K562 (cell line): ENCODE results near the gene EXOC7. TPM values are rescaled to one million over a fixed set of nuclear protein-coding genes. Genes with fewer than 3 reads are reported as not detected.

ENCODE experiments used
- ATAC-seq: fragments of 200-7000 bp; cut with Tn5 transposase; 3 replicates; pipeline ENCODE4 v1.9.1; 2020; ENCODE audit warnings: moderate library complexity
- BruUV-seq: library from RNA; stranded (reverse); fragments of 400-500 nt; replicated peaks from 2 replicates; lab custom pipeline; 2021; lab: Mats Ljungman, UMichigan
- CTCF ChIA-PET: fragments of 300-600 bp; formaldehyde crosslinking; extraction: SDS; loops from one replicate; lab custom pipeline; 2021; ENCODE audit warnings: low intra/inter-chr PET ratio; lab: Yijun Ruan, JAX
- POLR2A ChIA-PET: fragments of 300-600, 350-650 bp; sonication (Branson Sonifier 250); formaldehyde crosslinking; extraction: SDS; loops from one replicate; lab custom pipeline; 2021; ENCODE audit warnings: antibody characterized with exemption, inconsistent platforms; lab: Yijun Ruan, JAX
- DNase-seq, 4 experiments: peaks; one replicate each; pipeline versions ENCODE4 v3.0.0 to v3.0.0-alpha.2; 2011 to 2018; ENCODE audit warnings: low spot score in 3 of 4, mixed read lengths in 3 of 4; ENCODE audit errors: extremely low read depth in 1 of 4
- FAIRE-seq: peaks from 2 replicates; lab custom pipeline; 2011; peaks lifted over from hg19 to GRCh38; lab: Jason Lieb, UNC
- H2AFZ ChIP-seq: 2 replicates; pipeline ENCODE4 v1.6.0; 2011; ENCODE audit warnings: low read depth, low read length, control low read depth, inconsistent platforms
- H3K27ac ChIP-seq: fragments of 200-600 bp; 3 replicates; pipeline ENCODE4 v1.8.0; 2011; ENCODE audit warnings: low read depth, mild to moderate bottlenecking, control low read depth, inconsistent platforms, low read length, moderate library complexity, mixed read lengths; ENCODE audit errors: extremely low read depth
- H3K27me3 ChIP-seq, 2 experiments: fragments of 300-600 bp in 1 of 2; 2 replicates in 1 of 2; 3 replicates in 1 of 2; pipeline versions ENCODE4 v1.6.0 to v1.8.0; 2011; ENCODE audit warnings: inconsistent platforms in 2 of 2, low read length in 2 of 2, mild to moderate bottlenecking in 1 of 2, mixed read lengths in 1 of 2, moderate library complexity in 1 of 2; ENCODE audit not compliant: control insufficient read depth in 2 of 2, insufficient read depth in 2 of 2
- H3K36me3 ChIP-seq: fragments of 300-600 bp; 3 replicates; pipeline ENCODE4 v1.8.0; 2011; ENCODE audit warnings: mild to moderate bottlenecking, low read length, inconsistent platforms; ENCODE audit not compliant: control insufficient read depth, insufficient read depth
- H3K4me1 ChIP-seq, 2 experiments: fragments of 200-600 bp in 1 of 2; replicated peaks in 1 of 2; 2 replicates in 1 of 2; 3 replicates in 1 of 2; pipeline versions ENCODE4 v1.5.1 to v1.8.0; 2011; ENCODE audit warnings: inconsistent platforms in 2 of 2, low read length in 2 of 2, mild to moderate bottlenecking in 1 of 2, mixed read lengths in 1 of 2, moderate library complexity in 1 of 2; ENCODE audit not compliant: control insufficient read depth in 2 of 2, insufficient read depth in 2 of 2
- H3K4me2 ChIP-seq: 2 replicates; pipeline ENCODE4 v1.6.1; 2011; ENCODE audit warnings: low read length, control low read depth, inconsistent platforms, mixed read lengths; ENCODE audit not compliant: insufficient read depth
- H3K4me3 ChIP-seq: fragments of 200-600 bp; sonication (generic), shearing (Covaris generic); 2 replicates; pipeline ENCODE4 v1.5.1; 2016; ENCODE audit warnings: control low read depth, inconsistent platforms
- H3K79me2 ChIP-seq: fragments of 200-600 bp; 3 replicates; pipeline ENCODE4 v1.8.0; 2011; ENCODE audit warnings: low read length, inconsistent platforms; ENCODE audit not compliant: control insufficient read depth, insufficient read depth
- H3K9ac ChIP-seq, 2 experiments: 2 replicates each; pipeline versions ENCODE4 v1.6.0 to v1.6.1; 2011; ENCODE audit warnings: low read depth in 2 of 2, low read length in 2 of 2, control low read depth in 1 of 2, inconsistent platforms in 1 of 2, mild to moderate bottlenecking in 1 of 2, mixed read lengths in 1 of 2; ENCODE audit not compliant: insufficient read depth in 1 of 2
- H3K9me1 ChIP-seq: one replicate; pipeline ENCODE4 v1.6.0; 2011; ENCODE audit warnings: inconsistent platforms, mild to moderate bottlenecking, low read length, moderate library complexity; ENCODE audit not compliant: control insufficient read depth, insufficient read depth
- H3K9me3 ChIP-seq: replicated peaks from 2 replicates; pipeline ENCODE4 v1.5.1; 2011; ENCODE audit warnings: low read depth, low read length, inconsistent platforms; ENCODE audit not compliant: control insufficient read depth, insufficient read depth
- H4K20me1 ChIP-seq: replicated peaks from 2 replicates; pipeline ENCODE4 v1.6.1; 2011; ENCODE audit warnings: low read length, inconsistent platforms, mixed read lengths; ENCODE audit not compliant: control insufficient read depth, insufficient read depth
- CBX2 ChIP-seq: fragments of 200-600 bp; sonication (generic); IDR thresholded peaks from one replicate; pipeline ENCODE4 v1.6.1; 2012; ENCODE audit warnings: mild to moderate bottlenecking, low read length, inconsistent platforms; ENCODE audit not compliant: insufficient read depth, poor library complexity, severe bottlenecking
- FOXM1 ChIP-seq, 2 experiments: fragments of 450-650 bp in 1 of 2; sonication (generic) in 1 of 2; formaldehyde crosslinking in 1 of 2; IDR thresholded peaks; 2 replicates each; pipeline versions ENCODE4 v1.6.1 to v1.9.0; 2017 to 2022; ENCODE audit warnings: low read depth in 2 of 2, mild to moderate bottlenecking in 2 of 2, missing genetic modification reagents in 1 of 2, moderate library complexity in 1 of 2
- HNRNPH1 ChIP-seq: fragments of 200-400 bp; formaldehyde crosslinking; optimal IDR thresholded peaks from 2 replicates; pipeline ENCODE3; 2017; ENCODE audit warnings: low read depth, mild to moderate bottlenecking, low read length, moderate library complexity
- ILK ChIP-seq: fragments of 450-650 bp; IDR thresholded peaks from 2 replicates; pipeline ENCODE4 v1.6.1; 2016; ENCODE audit warnings: missing genetic modification characterization, low read depth, mild to moderate bottlenecking, missing compliant biosample characterization, moderate library complexity, borderline replicate concordance
- LARP7 ChIP-seq: fragments of 450-650 bp; IDR thresholded peaks from 2 replicates; pipeline ENCODE4 v1.6.1; 2016
- NCOR1 ChIP-seq: fragments of 450-650 bp; IDR thresholded peaks from 2 replicates; pipeline ENCODE4 v1.6.1; 2016; ENCODE audit warnings: mild to moderate bottlenecking, moderate library complexity
- NR3C1 ChIP-seq: sonication (generic); formaldehyde crosslinking; IDR thresholded peaks from 2 replicates; pipeline ENCODE4 v1.8.1; 2022; ENCODE audit warnings: missing genetic modification reagents
- SMAD1 ChIP-seq: fragments of 150-350 bp; IDR thresholded peaks from 2 replicates; pipeline ENCODE4 v1.6.1; 2014; ENCODE audit warnings: low read length, low read depth; ENCODE audit not compliant: partially characterized antibody
- SRSF9 ChIP-seq: fragments of 200-400 bp; formaldehyde crosslinking; IDR thresholded peaks from 2 replicates; pipeline ENCODE4 v1.6.1; 2017; ENCODE audit warnings: low read depth, low read length, borderline replicate concordance
- ZFP36 ChIP-seq: fragments of 150-350 bp; IDR thresholded peaks from 2 replicates; pipeline ENCODE4 v1.6.1; 2018; ENCODE audit warnings: low read length, low read depth; ENCODE audit not compliant: partially characterized antibody
- ZNF124 ChIP-seq: sonication (generic); formaldehyde crosslinking; IDR thresholded peaks from 2 replicates; pipeline ENCODE4 v1.8.1; 2022; ENCODE audit warnings: missing genetic modification reagents
- ZNF212 ChIP-seq: fragments of 450-650 bp; formaldehyde crosslinking; IDR thresholded peaks from 2 replicates; pipeline ENCODE4 v1.4.0; 2020; ENCODE audit warnings: mild to moderate bottlenecking
- ZNF436 ChIP-seq: fragments of 250-450, 450-650 bp; sonication (Bioruptor Pico); formaldehyde crosslinking; IDR thresholded peaks from 2 replicates; pipeline ENCODE4 v1.7.0; 2020; ENCODE audit warnings: mild to moderate bottlenecking
- ZNF764 ChIP-seq: fragments of 250-450 bp; sonication (Bioruptor Pico); IDR thresholded peaks from 2 replicates; pipeline ENCODE4 v1.4.0; 2020; ENCODE audit warnings: low read depth, mild to moderate bottlenecking, moderate library complexity
- WGBS: fragments of 100-300 bp; shearing (Covaris generic); methylation state at CpG from one replicate; pipeline ENCODE4 v1.1.6; 2016; ENCODE audit warnings: low coverage, mixed read lengths; ENCODE audit not compliant: insufficient coverage; ENCODE audit errors: missing lambda C conversion rate; 5-methylcytosine and 5-hydroxymethylcytosine counted together
- in situ Hi-C: fragments of 300-500 bp; cut with MboI; formaldehyde crosslinking; loops from 4 replicates; pipeline ENCODE4 v1.15.0; 2018; ENCODE audit warnings: inconsistent platforms, mixed read lengths
- intact Hi-C: fragments of 100-400 bp; cut with micrococcal nuclease; formaldehyde crosslinking; loops from 2 replicates; pipeline ENCODE4 v1.14.2; 2022
- polyA plus RNA-seq, 8 experiments: library from polyadenylated mRNA; depleted of rRNA in 4 of 8; stranded (reverse) in 5 of 8; unstranded in 3 of 8; fragments of >200 nt; fragmentation: Nextera tagmentation in 2 of 8; fragmentation: Illumina TruSeq in 1 of 8; extraction: Ambion mirVana in 2 of 8; extraction: Trizol in 1 of 8; gene quantifications; 2 replicates each; pipeline versions ENCODE4 v1.2.1 to v1.2.3, GENCODE V29; 2011 to 2014; ENCODE audit warnings: inconsistent platforms in 1 of 8, missing spikeins in 1 of 8
- total RNA-seq, 7 experiments: library from RNA; depleted of rRNA in 6 of 7; stranded (reverse); fragments of >200 nt in 6 of 7; fragmentation: Illumina TruSeq in 2 of 7; extraction: Trizol in 2 of 7; gene quantifications; 2 replicates each; pipeline versions ENCODE4 v1.2.1 to v1.2.3, GENCODE V29; 2011 to 2021; ENCODE audit warnings: low replicate concordance in 1 of 7

The EXOC7 gene
- total and polyA plus RNA-seq, 9 of the 15 experiments (the other 6 are each of a cell fraction or from before 2014, with no cell fraction given): 18.6 to 57.0 (median 35.0) TPM

GRCh38 chr17:76051561-76051960 is 52.0 kb downstream of the EXOC7 start (continued):
- no peak for TF ChIP-seq ZNF212
- no peak for TF ChIP-seq ILK (tag)
- TF ChIP-seq CBX2: no peak
- no peak for TF ChIP-seq ZFP36
- TF ChIP-seq FOXM1 (IDR thresholded peaks at IDR 0.05; ENCODE audit: low read depth): no peak
- TF ChIP-seq FOXM1 (CRISPR knock-in tag; IDR thresholded peaks at IDR 0.05; ENCODE audit: low read depth): no peak
- TF ChIP-seq ZNF764 (CRISPR knock-in tag): no peak
- TF ChIP-seq SMAD1: no peak
- TF ChIP-seq SRSF9: no peak
- no peak for TF ChIP-seq ZNF124 (CRISPR knock-in tag)

- no peak overlapping the region for H3K4me2 ChIP-seq
- ATAC-seq (no peak), DNase-seq (no peak), FAIRE-seq (no peak)
- intact Hi-C loops (no loop called here), in situ Hi-C loops (no loop called here)
- BruUV-seq: TSS peak; percentile 22
- H3K4me1 ChIP-seq: peaks cover 5 to 9% of the 10 kb centered on the region in 2 experiments; a peak in 3 of 5 replicates
- no peak for TF ChIP-seq LARP7
- TF ChIP-seq ZNF436 (CRISPR knock-in tag): no peak
- TF ChIP-seq NCOR1: no peak
- TF ChIP-seq NR3C1: no peak
- no peak for TF ChIP-seq HNRNPH1
- H2AFZ ChIP-seq: no peak overlapping the region
- H3K9me3 ChIP-seq: no peaks in the 10 kb centered on the region
- no peaks in the 10 kb centered on the region for H3K27me3 ChIP-seq
- 91% methylated on average over 11 of the region's 11 CpGs for WGBS
- H4K20me1 ChIP-seq: no peaks in the 10 kb centered on the region
- H3K79me2 ChIP-seq: peaks cover 11% of the 10 kb centered on the region; the same call in 2 of the 3 replicates
- ChIA-PET CTCF (no interaction called here), POLR2A (interaction anchor here (2.8 kb wide), 1 partner anchor 13 kb away, joined by 14 read pairs; no protein-coding TSS in a partner anchor)
- no peak overlapping the region for H3K4me3 ChIP-seq
- H3K36me3 ChIP-seq: peaks cover 80% of the 10 kb centered on the region
- H3K9me1 ChIP-seq: no peaks in the 10 kb centered on the region
- H3K27ac ChIP-seq: no peak overlapping the region; the same call in 2 of the 3 replicates
- no peak overlapping the region for H3K9ac ChIP-seq
Observed at GRCh38 chr17:76050538-76051467, 52.8 kb downstream of the EXOC7 start.
